ENCODE data around the gene GADD45GIP1. TPM values are rescaled to one million over a fixed set of nuclear protein-coding genes. Genes with fewer than 3 reads are reported as not detected.
A peak's percentile ranks its signal among the peaks of the same experiment; 100 is the strongest.

The GADD45GIP1 gene
- total and polyA plus RNA-seq, 2 donors (not counting 1 experiment from before 2014, with no cell fraction given): 12.6 to 17.5 TPM

- peak overlapping the region; percentile 96 for H3K4me2 ChIP-seq (replicated peaks; ENCODE audit: low read depth, low read length, poor library complexity, severe bottlenecking)
- under 1% methylated on average over 32 of the region's 34 CpGs for WGBS (ENCODE audit: insufficient coverage)
- peaks cover 4 to 10% of the 10 kb centered on the region in 2 donors for H3K4me1 ChIP-seq (ENCODE audit: control insufficient read depth in 2 of 2, insufficient read depth in 2 of 2, low read length in 2 of 2)
- intact Hi-C loops (cut with micrococcal nuclease): loop anchor here (1.0 kb wide), 5 partner anchors 8 to 80 kb away; partner anchors contain the start of genes CALR, GADD45GIP1 and SYCE2
- H3K9me3 ChIP-seq (ENCODE audit: control extremely low read depth in 1 of 3, control insufficient read depth in 2 of 3, insufficient read depth in 1 of 3, low read length in 2 of 3): no peaks in the 10 kb centered on the region
- H3K4me1 Mint-ChIP-seq: peaks cover 6% of the 10 kb centered on the region
- no peak overlapping the region for H3K27ac ChIP-seq (ENCODE audit: low read length in 2 of 2)
- peak overlapping the region; percentile 64 for H3K9ac ChIP-seq (ENCODE audit: low read length)
- no peaks in the 10 kb centered on the region for H3K27me3 ChIP-seq (replicated peaks in 1 of 4; ENCODE audit: control extremely low read depth in 1 of 4, control insufficient read depth in 3 of 4, insufficient read depth in 4 of 4, low read length in 3 of 4)
- no peaks in the 10 kb centered on the region for H4K20me1 ChIP-seq (ENCODE audit: control insufficient read depth, insufficient read depth, low read length, poor library complexity, severe bottlenecking)
- no peaks in the 10 kb centered on the region for H3K79me2 ChIP-seq (ENCODE audit: control insufficient read depth, insufficient read depth, low read length)
- DNase-seq (peak; percentile 89), ATAC-seq (ENCODE audit: low read depth) (peak; percentile 96)
- H3K4me3 Mint-ChIP-seq: peak overlapping the region; percentile 98
- peaks cover under 1% of the 10 kb centered on the region for H3K27me3 Mint-ChIP-seq
- POLR2A ChIA-PET: interaction anchor here (0.6 to 1.6 kb wide), 5 partner anchors 12 to 316 kb away, joined by 3 to 10 read pairs (median 9); no protein-coding TSS in a partner anchor
- CTCF ChIA-PET: interaction anchor here (0.6 to 5.4 kb wide), 61 partner anchors 9 to 1718 kb away, joined by 3 to 75 read pairs (median 5); partner anchors contain the start of genes CALR, DNASE2, FARSA and GADD45GIP1
- H3K36me3 ChIP-seq (replicated peaks in 1 of 2; ENCODE audit: control extremely low read depth in 1 of 2, control insufficient read depth in 1 of 2, extremely low read depth in 1 of 2, insufficient read depth in 2 of 2, low read length in 1 of 2): no peaks in the 10 kb centered on the region
- peak overlapping the region in 4 of 5 experiments; percentile 30 to 65 (median 58) for H3K4me3 ChIP-seq (ENCODE audit: control extremely low read depth in 1 of 5, extremely low read depth in 1 of 5, insufficient read depth in 1 of 5, low read depth in 2 of 5, low read length in 4 of 5)
- H2AFZ ChIP-seq (ENCODE audit: insufficient read depth, low read depth, low read length, poor library complexity, severe bottlenecking): peak overlapping the region; percentile 82
- peak overlapping the region; percentile 89 for H3K27ac Mint-ChIP-seq
- no peak for TF ChIP-seq EZH2 (IDR thresholded peaks at IDR 0.05; ENCODE audit: borderline replicate concordance, insufficient read depth, low read depth, low read length, poor library complexity, severe bottlenecking)
- TF ChIP-seq CTCF (IDR thresholded peaks at IDR 0.05): peak; percentile 92
- H3K9me3 Mint-ChIP-seq (ENCODE audit: insufficient read depth): no peaks in the 10 kb centered on the region
Observed at GRCh38 chr19:12965017-12965811, 8.2 kb upstream of the GADD45GIP1 start.

- Histone ChIP-seq H3K36me3 (replicated peaks in 1 of 2; ENCODE audit: control extremely low read depth in 1 of 2, control insufficient read depth in 1 of 2, extremely low read depth in 1 of 2, insufficient read depth in 2 of 2, low read length in 1 of 2) (peaks cover under 1 to 3% of the 10 kb centered on the region in 2 experiments), H2AFZ (ENCODE audit: insufficient read depth, low read depth, low read length, poor library complexity, severe bottlenecking) (no peak overlapping the region), H3K27me3 (replicated peaks in 1 of 4; ENCODE audit: control extremely low read depth in 1 of 4, control insufficient read depth in 3 of 4, insufficient read depth in 4 of 4, low read length in 3 of 4) (no peaks in the 10 kb centered on the region), H3K79me2 (ENCODE audit: control insufficient read depth, insufficient read depth, low read length) (peaks cover 4% of the 10 kb centered on the region), H4K20me1 (ENCODE audit: control insufficient read depth, insufficient read depth, low read length, poor library complexity, severe bottlenecking) (peaks cover 7% of the 10 kb centered on the region), H3K4me2 (replicated peaks; ENCODE audit: low read depth, low read length, poor library complexity, severe bottlenecking) (no peak overlapping the region), H3K4me3 (ENCODE audit: control extremely low read depth in 1 of 5, extremely low read depth in 1 of 5, insufficient read depth in 1 of 5, low read depth in 2 of 5, low read length in 4 of 5) (no peak overlapping the region), H3K27ac (ENCODE audit: low read length in 2 of 2) (no peak overlapping the region), H3K4me1 (ENCODE audit: control insufficient read depth in 2 of 2, insufficient read depth in 2 of 2, low read length in 2 of 2) (peaks cover 18 to 28% of the 10 kb centered on the region in 2 donors), H3K9ac (ENCODE audit: low read length) (no peak overlapping the region), H3K9me3 (ENCODE audit: control extremely low read depth in 1 of 3, control insufficient read depth in 2 of 3, insufficient read depth in 1 of 3, low read length in 2 of 3) (no peaks in the 10 kb centered on the region)
- Mint-ChIP-seq H3K4me3 (no peak overlapping the region), H3K9me3 (ENCODE audit: insufficient read depth) (no peaks in the 10 kb centered on the region), H3K27me3 (peaks cover 2% of the 10 kb centered on the region), H3K27ac (no peak overlapping the region), H3K4me1 (peaks cover 24% of the 10 kb centered on the region)
- WGBS (ENCODE audit: insufficient coverage): 62% methylated on average over 5 of the region's 6 CpGs
- POLR2A ChIA-PET: interaction anchor here (0.7 kb wide), 1 partner anchor 877 kb away, joined by 3 read pairs; no protein-coding TSS in a partner anchor
- ATAC-seq (ENCODE audit: low read depth) (no peak), DNase-seq (no peak)
- no peak for TF ChIP-seq EZH2 (IDR thresholded peaks at IDR 0.05; ENCODE audit: borderline replicate concordance, insufficient read depth, low read depth, low read length, poor library complexity, severe bottlenecking)
- no peak for TF ChIP-seq CTCF (IDR thresholded peaks at IDR 0.05)
- intact Hi-C loops (cut with micrococcal nuclease): no loop called here
- CTCF ChIA-PET: interaction anchor here (1.7 kb wide), 1 partner anchor 20 kb away, joined by 3 read pairs; no protein-coding TSS in a partner anchor
Observed at GRCh38 chr19:12959481-12959880, 2.5 kb upstream of the GADD45GIP1 start.

Measured in B cell (primary cell).